Measurements from ENCODE around the gene SATL1.

DNA sequence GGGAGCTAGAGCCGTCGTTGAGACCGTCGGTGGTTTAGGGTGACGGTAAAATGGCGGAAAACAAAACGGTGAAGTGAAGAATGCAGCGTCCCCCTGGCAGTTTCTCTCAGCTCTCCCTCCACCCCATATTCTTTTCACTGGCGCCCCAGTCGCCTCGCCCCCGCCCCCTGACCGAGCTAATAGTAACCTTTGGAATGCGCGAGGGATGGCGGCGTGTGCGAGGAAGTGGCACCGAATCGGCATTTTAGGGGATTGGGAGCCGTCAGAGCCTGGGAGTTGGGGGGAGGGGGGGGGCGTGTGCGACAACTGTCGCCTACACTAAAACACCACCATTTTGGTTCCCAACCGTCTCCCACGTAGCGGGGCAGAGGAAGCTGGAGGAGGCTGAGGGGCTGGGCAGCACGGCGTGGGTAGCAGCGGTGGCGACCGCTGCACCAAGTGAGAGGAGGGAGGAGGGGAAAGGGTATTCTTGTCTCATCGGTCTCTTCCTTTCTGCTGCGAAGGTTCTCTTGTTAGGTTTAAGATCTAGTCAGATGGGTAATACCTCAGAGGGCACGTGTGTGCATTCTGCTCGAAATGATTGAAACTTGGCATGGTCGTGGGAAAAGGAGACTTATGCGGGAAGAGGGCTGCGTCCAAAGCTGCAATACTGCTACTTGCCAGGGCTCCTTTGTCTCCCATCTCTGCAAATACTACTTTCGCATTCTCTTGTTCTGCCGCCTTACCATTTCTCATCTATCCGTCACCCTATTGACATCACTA lies 1.1 kb upstream of the SATL1 start:
- TF ChIP-seq, protein P1, sequence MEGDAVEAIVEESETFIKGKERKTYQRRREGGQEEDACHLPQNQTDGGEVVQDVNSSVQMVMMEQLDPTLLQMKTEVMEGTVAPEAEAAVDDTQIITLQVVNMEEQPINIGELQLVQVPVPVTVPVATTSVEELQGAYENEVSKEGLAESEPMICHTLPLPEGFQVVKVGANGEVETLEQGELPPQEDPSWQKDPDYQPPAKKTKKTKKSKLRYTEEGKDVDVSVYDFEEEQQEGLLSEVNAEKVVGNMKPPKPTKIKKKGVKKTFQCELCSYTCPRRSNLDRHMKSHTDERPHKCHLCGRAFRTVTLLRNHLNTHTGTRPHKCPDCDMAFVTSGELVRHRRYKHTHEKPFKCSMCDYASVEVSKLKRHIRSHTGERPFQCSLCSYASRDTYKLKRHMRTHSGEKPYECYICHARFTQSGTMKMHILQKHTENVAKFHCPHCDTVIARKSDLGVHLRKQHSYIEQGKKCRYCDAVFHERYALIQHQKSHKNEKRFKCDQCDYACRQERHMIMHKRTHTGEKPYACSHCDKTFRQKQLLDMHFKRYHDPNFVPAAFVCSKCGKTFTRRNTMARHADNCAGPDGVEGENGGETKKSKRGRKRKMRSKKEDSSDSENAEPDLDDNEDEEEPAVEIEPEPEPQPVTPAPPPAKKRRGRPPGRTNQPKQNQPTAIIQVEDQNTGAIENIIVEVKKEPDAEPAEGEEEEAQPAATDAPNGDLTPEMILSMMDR (IDR thresholded peaks at IDR 0.05), result no peak
- no peak for TF ChIP-seq POLR2AphosphoS5 (IDR thresholded peaks at IDR 0.05; ENCODE audit: low read depth, low read length)

All from Panc1 (cell line).